Nephron (organoid): ENCODE results near the gene SEC11A.

ENCODE experiments used
- H3K27ac Mint-ChIP-seq, 3 experiments: 2 replicates each; pipeline ENCODE4 v1.8.0; 2020; ENCODE audit warnings: mixed read lengths in 3 of 3, mild to moderate bottlenecking in 2 of 3, moderate library complexity in 1 of 3
- H3K27me3 Mint-ChIP-seq: 2 replicates; pipeline ENCODE4 v1.8.0; 2021; ENCODE audit warnings: low read depth, mild to moderate bottlenecking, moderate library complexity, mixed read lengths
- H3K36me3 Mint-ChIP-seq: 2 replicates; pipeline ENCODE4 v1.8.0; 2020; ENCODE audit warnings: low read depth, mixed read lengths
- H3K4me1 Mint-ChIP-seq: 2 replicates; pipeline ENCODE4 v1.8.0; 2020; ENCODE audit warnings: mixed read lengths
- H3K4me3 Mint-ChIP-seq, 3 experiments: 2 replicates each; pipeline ENCODE4 v1.8.0; 2020; ENCODE audit warnings: mild to moderate bottlenecking in 3 of 3, mixed read lengths in 3 of 3, moderate library complexity in 2 of 3
- H3K9me3 Mint-ChIP-seq: 2 replicates; pipeline ENCODE4 v1.8.0; 2020; ENCODE audit warnings: mixed read lengths
- TF ChIP-seq, protein P1 (sequence below), 3 experiments: fragments of 200-600 bp; sonication (generic); IDR thresholded peaks; one replicate each; pipeline ENCODE4 v1.5.0; 2021; ENCODE audit warnings: antibody characterized with exemption in 3 of 3; ENCODE audit not compliant: unreplicated experiment in 3 of 3

Gene SEC11A

GRCh38 chr15:84685304-84685703, 30.6 kb downstream of the SEC11A start:
- H3K36me3 Mint-ChIP-seq: peaks cover 62% of the 10 kb centered on the region
- H3K4me1 Mint-ChIP-seq: no peaks in the 10 kb centered on the region
- no peak overlapping the region for H3K27ac Mint-ChIP-seq
- no peaks in the 10 kb centered on the region for H3K27me3 Mint-ChIP-seq
- H3K9me3 Mint-ChIP-seq: no peaks in the 10 kb centered on the region
- TF ChIP-seq, protein P1, sequence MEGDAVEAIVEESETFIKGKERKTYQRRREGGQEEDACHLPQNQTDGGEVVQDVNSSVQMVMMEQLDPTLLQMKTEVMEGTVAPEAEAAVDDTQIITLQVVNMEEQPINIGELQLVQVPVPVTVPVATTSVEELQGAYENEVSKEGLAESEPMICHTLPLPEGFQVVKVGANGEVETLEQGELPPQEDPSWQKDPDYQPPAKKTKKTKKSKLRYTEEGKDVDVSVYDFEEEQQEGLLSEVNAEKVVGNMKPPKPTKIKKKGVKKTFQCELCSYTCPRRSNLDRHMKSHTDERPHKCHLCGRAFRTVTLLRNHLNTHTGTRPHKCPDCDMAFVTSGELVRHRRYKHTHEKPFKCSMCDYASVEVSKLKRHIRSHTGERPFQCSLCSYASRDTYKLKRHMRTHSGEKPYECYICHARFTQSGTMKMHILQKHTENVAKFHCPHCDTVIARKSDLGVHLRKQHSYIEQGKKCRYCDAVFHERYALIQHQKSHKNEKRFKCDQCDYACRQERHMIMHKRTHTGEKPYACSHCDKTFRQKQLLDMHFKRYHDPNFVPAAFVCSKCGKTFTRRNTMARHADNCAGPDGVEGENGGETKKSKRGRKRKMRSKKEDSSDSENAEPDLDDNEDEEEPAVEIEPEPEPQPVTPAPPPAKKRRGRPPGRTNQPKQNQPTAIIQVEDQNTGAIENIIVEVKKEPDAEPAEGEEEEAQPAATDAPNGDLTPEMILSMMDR (IDR thresholded peaks at IDR 0.05; ENCODE audit: unreplicated experiment in 3 of 3): no peak
- H3K4me3 Mint-ChIP-seq: no peak overlapping the region

GRCh38 chr15:84684092-84684491, 31.8 kb downstream of the SEC11A start:
- no peak overlapping the region for H3K4me3 Mint-ChIP-seq
- H3K27me3 Mint-ChIP-seq: no peaks in the 10 kb centered on the region
- no peaks in the 10 kb centered on the region for H3K9me3 Mint-ChIP-seq
- H3K27ac Mint-ChIP-seq: no peak overlapping the region
- no peaks in the 10 kb centered on the region for H3K4me1 Mint-ChIP-seq
- TF ChIP-seq, protein P1 (IDR thresholded peaks at IDR 0.05; ENCODE audit: unreplicated experiment in 3 of 3): no peak
- H3K36me3 Mint-ChIP-seq: peaks cover 62% of the 10 kb centered on the region

DNA sequence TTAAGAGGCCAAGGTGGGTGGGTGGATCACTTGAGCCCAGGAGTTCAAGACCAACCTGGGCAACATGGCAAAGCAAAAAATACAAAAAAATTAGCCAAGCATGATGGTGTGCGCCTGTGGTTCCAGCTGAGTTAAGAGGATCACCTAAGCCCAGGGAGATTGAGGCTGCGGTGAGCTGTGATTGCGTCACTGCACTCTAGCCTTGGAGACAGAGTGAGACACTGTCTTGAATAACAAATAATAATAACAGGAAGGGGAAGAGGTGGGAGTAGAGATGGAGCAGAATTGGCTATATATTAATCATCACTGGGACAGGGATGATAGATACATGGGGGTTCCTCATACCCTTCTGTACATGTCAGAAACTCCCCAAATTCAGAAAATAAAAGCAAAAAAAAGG, 34.1 kb downstream of the SEC11A start:
- H3K36me3 Mint-ChIP-seq: peaks cover 48% of the 10 kb centered on the region
- no peaks in the 10 kb centered on the region for H3K4me1 Mint-ChIP-seq
- H3K27me3 Mint-ChIP-seq: no peaks in the 10 kb centered on the region
- TF ChIP-seq, protein P1 (IDR thresholded peaks at IDR 0.05; ENCODE audit: unreplicated experiment in 3 of 3): no peak
- no peaks in the 10 kb centered on the region for H3K9me3 Mint-ChIP-seq
- H3K27ac Mint-ChIP-seq: no peak overlapping the region
- no peak overlapping the region for H3K4me3 Mint-ChIP-seq

- H3K27ac Mint-ChIP-seq: no peak overlapping the region
- H3K9me3 Mint-ChIP-seq: no peaks in the 10 kb centered on the region
- H3K27me3 Mint-ChIP-seq: no peaks in the 10 kb centered on the region
- TF ChIP-seq, protein P1 (IDR thresholded peaks at IDR 0.05; ENCODE audit: unreplicated experiment in 3 of 3): no peak
- H3K36me3 Mint-ChIP-seq: peaks cover 69% of the 10 kb centered on the region
- H3K4me1 Mint-ChIP-seq: no peaks in the 10 kb centered on the region
- no peak overlapping the region for H3K4me3 Mint-ChIP-seq
Observed at GRCh38 chr15:84671211-84671610, 44.7 kb downstream of the SEC11A start.

DNA sequence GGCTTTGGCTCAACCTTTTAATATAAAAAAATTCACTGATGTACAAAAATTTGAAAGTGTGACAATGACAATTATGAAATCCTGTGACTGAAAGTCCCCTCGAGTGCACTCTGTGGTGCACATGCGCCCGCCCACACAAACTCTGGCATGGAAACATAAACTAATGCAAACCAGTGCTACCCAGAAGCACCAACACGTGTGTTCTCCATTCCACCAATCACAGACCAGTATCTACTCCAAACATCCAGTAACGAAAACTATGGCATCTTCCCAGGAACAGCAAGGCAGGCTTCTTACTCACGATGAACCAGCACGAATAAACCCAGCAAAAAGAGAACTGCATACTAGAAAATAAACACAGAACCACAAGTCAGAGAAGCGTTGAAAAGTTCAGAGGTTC, 46.2 kb downstream of the SEC11A start:
- H3K4me3 Mint-ChIP-seq: no peak overlapping the region
- no peaks in the 10 kb centered on the region for H3K4me1 Mint-ChIP-seq
- no peaks in the 10 kb centered on the region for H3K27me3 Mint-ChIP-seq
- H3K36me3 Mint-ChIP-seq: peaks cover 67% of the 10 kb centered on the region
- TF ChIP-seq, protein P1 (IDR thresholded peaks at IDR 0.05; ENCODE audit: unreplicated experiment in 3 of 3): no peak
- H3K27ac Mint-ChIP-seq: no peak overlapping the region
- H3K9me3 Mint-ChIP-seq: no peaks in the 10 kb centered on the region

GRCh38 chr15:84668221-84668982, 47.5 kb downstream of the SEC11A start:
- TF ChIP-seq, protein P1 (IDR thresholded peaks at IDR 0.05; ENCODE audit: unreplicated experiment in 3 of 3): no peak
- Mint-ChIP-seq H3K27ac (peak overlapping the region; percentile 17 to 78 (median 41)), H3K4me1 (no peaks in the 10 kb centered on the region), H3K9me3 (no peaks in the 10 kb centered on the region), H3K4me3 (no peak overlapping the region), H3K27me3 (no peaks in the 10 kb centered on the region), H3K36me3 (peaks cover 64% of the 10 kb centered on the region)
